ENCODE data around the gene PLEK2. TPM values are rescaled to one million over a fixed set of nuclear protein-coding genes. Genes with fewer than 3 reads are reported as not detected.

The PLEK2 gene
- total and polyA plus RNA-seq, 2 of the 13 experiments (the other 11 are each of a cell fraction or from before 2014, with no cell fraction given), result 0.26 to 1.5 TPM

- TF ChIP-seq ZBTB43 (CRISPR knock-in tag; conservative IDR thresholded peaks at IDR 0.05) (no peak), RAD51 (IDR thresholded peaks at IDR 0.05; ENCODE audit: borderline replicate concordance) (no peak), ZNF639 (CRISPR knock-in tag; conservative IDR thresholded peaks at IDR 0.05) (no peak), ZNF331 (CRISPR knock-in tag; IDR thresholded peaks at IDR 0.05) (0 out of 2 replicates have a peak, but pooled peaks have one; percentile 18), TEAD3 (CRISPR knock-in tag; optimal IDR thresholded peaks at IDR 0.05; ENCODE audit: borderline replicate concordance) (peak; percentile 33), ZEB1 (IDR thresholded peaks at IDR 0.05; ENCODE audit: insufficient replicate concordance, low read depth) (no peak), RXRB (CRISPR knock-in tag; IDR thresholded peaks at IDR 0.05; ENCODE audit: borderline replicate concordance) (peak; percentile 54; the same call in 1 of the 2 replicates), PATZ1 (CRISPR knock-in tag; IDR thresholded peaks at IDR 0.05) (0 out of 2 replicates have a peak, but pooled peaks have one; percentile 25), XRCC5 (optimal IDR thresholded peaks at IDR 0.05; ENCODE audit: low read length) (peak; percentile 29), CSRNP1 (CRISPR knock-in tag; IDR thresholded peaks at IDR 0.05) (no peak), NCOR1 (IDR thresholded peaks at IDR 0.05; ENCODE audit: borderline replicate concordance, low read length) (0 out of 2 replicates have a peak, but pooled peaks have one; percentile 30), PBX3 (CRISPR knock-in tag; IDR thresholded peaks at IDR 0.05; ENCODE audit: borderline replicate concordance) (no peak), SIN3B (IDR thresholded peaks at IDR 0.05; ENCODE audit: low read length) (no peak), NFIC (IDR thresholded peaks at IDR 0.05; ENCODE audit: low read length) (no peak), ZNF546 (CRISPR knock-in tag; conservative IDR thresholded peaks at IDR 0.05) (no peak), ZNF800 (CRISPR knock-in tag; IDR thresholded peaks at IDR 0.05) (peak; percentile 27; the same call in 1 of the 2 replicates), POLR2AphosphoS5 (IDR thresholded peaks at IDR 0.05; ENCODE audit: low read depth, low read length) (no peak), ELF3 (CRISPR knock-in tag; IDR thresholded peaks at IDR 0.05) (peak; percentile 15; the same call in 1 of the 2 replicates)
Observed at GRCh38 chr14:67428501-67429031, 16.6 kb upstream of the PLEK2 start (continued).
